Measurements from ENCODE around the gene EIF4E3.

Gene EIF4E3

DNA sequence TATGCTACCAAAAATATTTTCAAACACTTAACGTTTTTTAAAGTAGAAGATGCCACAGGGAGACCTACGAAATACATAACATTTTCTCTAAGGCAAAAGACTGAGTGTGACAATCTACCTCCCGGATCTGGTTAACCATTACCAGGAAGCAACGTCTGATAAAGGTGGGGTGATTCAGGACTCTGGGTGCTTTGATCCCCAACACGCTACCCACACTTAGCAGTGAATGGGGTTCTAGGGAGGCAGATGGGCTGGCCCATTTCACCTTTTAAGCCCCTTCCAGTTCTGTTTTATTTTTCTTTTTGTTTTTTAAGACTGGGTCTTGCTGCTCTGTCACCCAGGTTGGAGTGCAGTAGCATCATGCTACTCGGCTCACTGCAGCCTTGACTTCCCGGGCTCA, 39.5 kb downstream of the EIF4E3 start:
- DNase-seq = no peak

- no peak for DNase-seq
These were observed 40.3 kb downstream of the EIF4E3 start for GRCh38 chr3:71684757-71685386.

- DNase-seq = no peak
These were observed 41.0 kb downstream of the EIF4E3 start for GRCh38 chr3:71684046-71684756.

DNA sequence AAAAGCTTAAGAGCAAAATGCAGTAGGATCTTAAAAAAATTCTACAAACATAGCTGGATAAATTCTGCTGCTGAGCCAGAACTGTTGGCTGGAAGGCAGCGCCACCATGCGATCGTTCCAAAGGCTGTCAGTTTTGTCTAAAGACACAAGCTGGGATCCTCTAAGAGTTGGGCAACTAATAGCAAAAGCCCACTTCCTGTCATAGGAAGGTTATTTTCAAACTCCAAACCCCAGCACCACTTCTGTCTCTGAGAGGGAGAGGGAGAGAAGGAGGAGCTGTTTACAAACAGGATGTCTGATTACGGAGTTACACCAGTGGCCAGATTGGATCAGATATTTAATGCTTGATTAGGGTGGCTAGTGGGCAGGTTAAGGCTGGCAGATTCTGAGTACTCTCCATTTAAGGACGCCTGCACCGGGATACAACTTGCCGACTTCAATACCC, 44.0 kb downstream of the EIF4E3 start:
- DNase-seq = no peak

DNA sequence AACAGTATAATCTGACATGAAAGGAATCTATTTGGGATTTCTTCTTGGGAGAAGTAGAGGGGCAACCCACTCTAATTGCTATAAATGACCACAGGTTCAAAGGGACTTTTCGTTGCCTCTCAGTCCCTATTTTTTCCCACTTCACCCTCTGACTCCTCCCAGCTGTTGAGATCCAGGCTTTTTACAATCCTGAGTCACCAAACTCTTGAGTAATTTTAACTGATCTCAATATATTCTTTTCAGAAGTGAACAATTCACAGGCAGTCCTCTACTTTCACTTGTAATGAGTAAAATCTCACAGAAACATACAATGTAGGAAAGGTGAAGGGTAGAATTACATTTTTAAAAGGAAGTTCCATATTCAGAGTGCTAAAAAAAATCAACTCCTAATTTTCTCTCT, 44.6 kb downstream of the EIF4E3 start:
- no peak for DNase-seq

DNA sequence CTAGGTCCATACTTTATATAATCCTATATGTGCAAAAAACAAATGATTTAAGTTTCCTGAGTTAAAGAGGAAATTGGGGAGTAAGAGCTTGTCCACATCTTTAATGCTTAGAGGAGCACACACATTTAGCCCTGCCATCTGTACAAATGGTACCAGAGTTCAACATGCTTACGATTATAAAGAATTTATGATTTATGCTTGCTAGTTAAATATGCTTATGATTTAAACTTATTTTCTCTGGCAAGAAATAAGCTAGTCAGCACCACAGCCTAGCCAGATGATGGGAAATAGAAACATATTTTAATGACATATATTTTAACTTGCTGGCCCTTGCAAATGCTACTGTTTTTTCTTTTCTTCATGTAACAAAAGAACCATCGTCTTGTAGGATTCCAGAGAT, 48.3 kb downstream of the EIF4E3 start:
- DNase-seq = no peak

DNA sequence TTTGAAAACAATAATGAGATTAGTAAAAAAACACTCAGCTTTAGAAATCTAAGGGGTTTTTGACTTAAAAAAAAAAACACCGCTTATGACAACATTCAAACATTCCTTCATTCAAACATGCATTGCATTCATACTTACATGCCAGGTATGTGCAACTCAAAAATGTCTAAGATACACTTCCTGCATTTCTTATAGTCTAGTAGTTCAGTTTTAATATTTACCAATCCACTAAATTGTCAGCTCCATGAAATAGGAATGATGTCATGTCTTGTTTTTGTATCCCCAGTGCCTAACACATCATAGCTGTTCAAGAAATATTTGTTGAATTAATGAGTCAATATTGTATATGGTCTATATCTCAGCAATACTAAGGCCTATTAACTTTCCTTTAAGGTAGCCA, 51.7 kb downstream of the EIF4E3 start:
- DNase-seq = no peak

GRCh38 chr3:71672807-71673206, 52.4 kb downstream of the EIF4E3 start:
- DNase-seq = no peak

DNA sequence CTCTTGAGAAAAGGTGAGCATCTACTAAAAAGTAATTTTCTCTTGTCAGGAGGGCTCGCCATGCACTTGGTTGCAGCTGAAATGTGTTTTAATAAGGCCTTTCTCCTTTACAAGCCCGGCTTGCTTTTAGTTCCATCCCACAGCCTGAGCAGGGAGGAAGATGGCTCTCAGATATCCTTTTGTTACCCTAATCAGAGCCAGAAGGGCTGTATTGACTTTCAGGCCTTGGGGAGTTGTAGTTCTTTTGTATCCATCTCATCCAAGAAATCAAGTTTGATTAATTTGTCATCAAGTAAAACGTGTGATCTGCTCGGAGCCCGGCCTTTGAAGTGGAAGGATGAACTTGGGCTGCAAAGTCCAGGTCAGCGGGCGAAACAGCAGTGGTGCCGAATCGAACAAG, 52.9 kb downstream of the EIF4E3 start:
- DNase-seq = no peak

DNA sequence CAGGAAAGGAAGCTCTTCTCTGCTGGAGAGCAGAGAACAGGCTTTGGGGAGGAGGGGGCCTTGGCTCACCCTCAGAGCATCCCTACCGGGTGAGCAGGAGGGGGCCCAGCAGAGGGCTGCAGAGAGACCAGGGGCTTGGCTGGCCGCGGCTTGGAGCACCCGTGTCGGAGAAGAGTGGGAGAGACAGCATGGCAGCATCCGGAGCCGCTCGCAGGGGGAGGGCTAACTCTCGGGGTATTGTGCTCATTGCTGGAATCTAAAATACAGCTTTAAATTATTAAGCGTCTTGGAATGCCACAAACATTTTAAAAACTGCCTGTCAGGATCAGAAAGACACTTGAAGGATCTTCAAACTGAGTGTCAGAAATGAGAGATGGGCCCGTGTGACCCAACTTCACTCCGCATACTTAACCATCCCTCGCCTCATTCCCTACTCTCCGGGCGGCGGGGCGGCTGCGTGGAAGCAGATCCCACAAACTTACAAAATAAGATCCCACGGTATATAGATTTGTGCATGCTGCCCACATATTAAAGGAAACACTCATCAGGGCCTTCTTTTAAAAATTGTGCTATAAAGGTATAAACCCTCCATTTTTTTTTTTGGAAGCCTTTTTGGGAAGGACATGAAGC, 53.9 kb downstream of the EIF4E3 start:
- no peak for DNase-seq

DNA sequence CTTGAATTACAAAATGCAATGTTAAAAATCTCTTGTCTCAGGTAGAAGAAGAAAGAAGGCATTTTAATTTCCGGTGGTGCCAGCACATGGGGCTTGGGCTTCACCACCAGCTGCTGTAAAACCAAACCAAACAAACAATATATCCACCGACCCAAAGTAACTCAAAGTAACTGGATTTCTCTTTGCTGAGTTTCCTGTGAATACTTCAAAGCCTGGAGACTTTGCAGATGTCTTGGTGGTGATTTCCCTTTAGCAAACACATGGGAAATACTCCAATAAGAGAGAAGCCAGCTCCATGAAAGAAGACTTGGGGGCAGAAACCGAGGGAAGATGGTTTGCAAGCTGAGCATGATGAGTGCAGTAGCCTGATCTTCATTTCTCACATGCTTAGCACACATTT, 62.6 kb downstream of the EIF4E3 start:
- DNase-seq = no peak

GRCh38 chr3:71662056-71662455, 63.1 kb downstream of the EIF4E3 start:
- DNase-seq = no peak

DNA sequence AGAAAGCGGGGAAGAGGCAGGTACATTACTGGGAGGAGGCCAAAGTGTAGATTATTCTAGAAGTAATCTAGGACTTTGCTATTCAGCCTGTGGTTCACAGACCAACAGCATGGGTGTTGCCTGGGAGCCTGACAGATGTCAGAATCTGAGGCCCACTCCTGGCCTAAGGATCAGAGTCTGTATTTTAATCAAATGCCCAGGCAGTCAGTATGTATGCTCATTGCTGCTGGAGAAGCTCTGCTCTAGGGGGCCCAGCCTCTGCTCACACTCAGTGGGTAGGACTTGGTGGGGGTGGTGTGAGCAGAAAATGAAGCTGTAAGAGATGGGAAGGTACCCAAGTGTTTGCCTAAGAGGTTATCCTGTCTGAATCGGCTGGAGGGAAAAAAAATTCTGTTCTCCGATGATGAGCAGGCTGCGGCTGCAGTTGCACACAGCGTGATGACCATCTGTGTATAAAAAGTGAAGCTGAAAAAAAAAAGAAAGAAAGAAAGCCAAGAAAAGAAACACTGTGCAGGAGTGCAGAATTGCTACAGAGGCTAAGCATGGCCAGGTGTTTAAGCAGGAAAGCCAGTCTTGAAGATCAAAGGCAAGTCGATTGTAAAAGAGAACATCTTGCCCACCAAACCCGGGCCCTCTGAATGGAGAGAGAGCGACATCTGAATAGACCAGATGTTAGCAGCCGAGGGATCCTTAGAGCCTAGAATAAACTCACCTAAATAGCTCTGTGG, 65.2 kb downstream of the EIF4E3 start:
- DNase-seq = no peak

GRCh38 chr3:71657831-71658530, 67.2 kb downstream of the EIF4E3 start:
- no peak for DNase-seq

GRCh38 chr3:71655061-71655460, 70.1 kb downstream of the EIF4E3 start:
- no peak for DNase-seq

DNA sequence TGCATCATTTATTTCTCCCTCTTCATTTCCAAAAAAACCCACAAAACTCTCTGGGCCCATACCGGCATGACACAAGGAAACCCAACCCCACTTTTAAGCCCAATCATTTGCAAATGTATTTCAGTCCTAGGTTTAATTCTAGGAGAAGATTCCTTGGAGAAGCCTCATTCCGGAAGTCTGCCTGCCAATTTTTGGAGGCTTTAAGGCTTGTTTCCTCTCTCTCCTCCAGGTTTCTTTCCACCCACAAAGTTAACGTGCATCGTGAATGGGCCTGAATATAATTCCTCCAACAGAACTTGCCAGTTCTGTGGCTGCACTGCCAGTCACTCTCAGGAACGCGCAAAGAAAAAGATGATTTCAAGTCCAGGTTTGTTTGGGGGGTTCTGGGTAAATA, 71.8 kb downstream of the EIF4E3 start:
- no peak for DNase-seq

DNA sequence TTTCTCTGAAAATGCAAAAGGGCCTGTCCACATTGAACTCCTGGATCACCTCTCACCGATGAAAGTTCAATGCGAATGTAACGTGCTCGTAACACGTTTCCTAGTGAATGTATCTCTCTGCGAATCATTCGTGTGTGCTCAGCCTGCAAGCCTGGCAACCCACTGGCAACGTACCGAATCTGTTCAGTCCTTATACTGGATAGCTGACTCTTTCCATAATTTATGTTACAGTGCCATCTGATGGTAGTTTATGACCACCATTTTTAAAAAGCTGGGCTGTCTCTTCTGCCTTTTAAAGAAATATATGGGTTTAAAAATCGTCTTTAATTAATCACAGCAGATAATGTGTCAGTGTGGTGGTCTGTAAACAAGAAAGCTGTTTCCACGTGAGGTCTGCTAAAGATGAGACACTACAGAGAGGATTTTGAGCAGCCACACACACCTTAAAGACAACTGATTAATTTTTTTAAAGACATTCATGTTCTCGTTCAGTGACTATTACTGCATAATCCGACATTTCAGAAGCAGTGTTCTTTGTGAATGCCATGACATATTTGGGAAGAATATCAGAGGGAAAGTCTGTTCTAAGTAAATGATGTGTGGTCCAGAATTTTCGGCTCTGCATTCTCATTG, 72.3 kb downstream of the EIF4E3 start:
- no peak for DNase-seq

- DNase-seq = no peak
These were observed 73.6 kb downstream of the EIF4E3 start for GRCh38 chr3:71651625-71652024.

GRCh38 chr3:71650372-71650771, 74.8 kb downstream of the EIF4E3 start:
- DNase-seq = no peak

DNA sequence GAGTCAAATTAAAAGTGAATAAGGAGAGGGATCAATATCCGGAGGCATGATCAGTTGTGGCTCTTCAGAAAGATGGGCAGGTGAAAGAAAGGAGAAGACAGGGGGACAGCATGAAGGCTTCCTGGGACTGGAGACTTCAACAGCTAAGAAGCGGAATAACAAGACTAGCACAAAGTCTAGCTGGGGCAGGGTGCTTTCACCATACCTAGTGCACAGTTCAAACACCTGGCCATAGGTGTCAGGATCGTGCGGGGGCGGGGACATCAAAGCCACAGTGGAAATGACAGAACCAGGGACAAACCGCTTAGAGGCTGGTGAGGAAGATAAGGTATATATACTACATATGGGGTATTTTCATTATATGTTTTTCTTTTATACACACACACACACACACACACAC, 75.4 kb downstream of the EIF4E3 start:
- DNase-seq = no peak

- DNase-seq = no peak
These were observed 77.5 kb downstream of the EIF4E3 start for GRCh38 chr3:71647751-71648150.

DNA sequence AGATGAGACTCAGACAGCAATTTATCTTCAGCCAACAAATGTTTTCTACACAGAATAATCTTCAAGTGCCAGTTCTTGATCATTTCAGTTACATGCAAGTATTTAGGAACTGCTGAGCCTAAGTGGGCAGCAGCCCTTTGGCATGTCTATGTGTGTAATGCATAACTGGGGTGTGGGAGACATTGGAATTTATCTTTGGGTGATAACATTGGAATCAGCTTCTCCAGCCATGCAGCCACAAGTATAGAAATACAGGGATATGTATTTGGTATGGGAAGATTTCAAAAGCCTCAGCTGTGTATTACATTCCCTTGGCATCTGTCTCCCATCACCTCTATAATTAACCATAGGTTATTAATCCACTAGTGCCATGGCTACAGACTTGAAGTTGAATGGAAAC, 78.2 kb downstream of the EIF4E3 start:
- DNase-seq = no peak

GRCh38 chr3:71645140-71645539, 80.1 kb downstream of the EIF4E3 start:
- no peak for DNase-seq
